ENCODE results near the gene ADISSP. TPM values are rescaled to one million over a fixed set of nuclear protein-coding genes. Genes with fewer than 3 reads are reported as not detected.

Gene ADISSP
- total and polyA plus RNA-seq, 9 of the 15 experiments (the other 6 are each of a cell fraction or from before 2014, with no cell fraction given): 1.4 to 70.6 (median 23.4) TPM

GRCh38 chr20:3744037-3744436 lies 23.5 kb downstream of the ADISSP start (continued):
- TF ChIP-seq MEF2D (tag; conservative IDR thresholded peaks at IDR 0.05; ENCODE audit: low read depth): no peak
- no peak for TF ChIP-seq HNRNPUL1 (IDR thresholded peaks at IDR 0.05; ENCODE audit: low read length)
- no peak for TF ChIP-seq ZNF143 (CRISPR knock-in tag; IDR thresholded peaks at IDR 0.05)

GRCh38 chr20:3743251-3743650 lies 24.3 kb downstream of the ADISSP start:
- POLR2A ChIA-PET: no interaction called here
- Histone ChIP-seq H3K4me3 (no peak overlapping the region), H2AFZ (ENCODE audit: low read depth, low read length) (no peak overlapping the region), H3K79me2 (ENCODE audit: control insufficient read depth, insufficient read depth, low read length) (no peaks in the 10 kb centered on the region), H3K36me3 (ENCODE audit: control insufficient read depth, insufficient read depth, low read length) (no peaks in the 10 kb centered on the region), H3K9me1 (ENCODE audit: control insufficient read depth, insufficient read depth, low read length) (no peaks in the 10 kb centered on the region), H3K4me1 (replicated peaks in 1 of 2; ENCODE audit: control insufficient read depth in 2 of 2, insufficient read depth in 2 of 2, low read length in 2 of 2) (peaks cover 3 to 39% of the 10 kb centered on the region in 2 experiments; a peak in 3 of 5 replicates), H3K9me3 (replicated peaks; ENCODE audit: control insufficient read depth, insufficient read depth, low read depth, low read length) (no peaks in the 10 kb centered on the region), H3K27ac (ENCODE audit: extremely low read depth, low read depth, low read length) (no peak overlapping the region), H3K9ac (ENCODE audit: insufficient read depth in 1 of 2, low read depth in 2 of 2, low read length in 2 of 2) (no peak overlapping the region), H3K4me2 (ENCODE audit: insufficient read depth, low read length) (no peak overlapping the region), H4K20me1 (replicated peaks; ENCODE audit: control insufficient read depth, insufficient read depth, low read length) (no peaks in the 10 kb centered on the region), H3K27me3 (ENCODE audit: control insufficient read depth in 2 of 2, insufficient read depth in 2 of 2, low read length in 2 of 2) (no peaks in the 10 kb centered on the region)
- FAIRE-seq: no peak
- WGBS (ENCODE audit: insufficient coverage, low coverage, missing lambda C conversion rate): 71% methylated on average over 2 of the region's 2 CpGs
- BruUV-seq (replicated peaks): no TSS peak
- CTCF ChIA-PET (ENCODE audit: low intra/inter-chr PET ratio): interaction anchor here (0.7 kb wide), 1 partner anchor 76 kb away, joined by 3 read pairs; no protein-coding TSS in a partner anchor
- in situ Hi-C loops (cut with MboI) (no loop called here), intact Hi-C loops (cut with micrococcal nuclease) (no loop called here)
- no peak for ATAC-seq
- TF ChIP-seq RCOR1 (IDR thresholded peaks at IDR 0.05; ENCODE audit: borderline replicate concordance in 1 of 2, low read depth in 2 of 2, low read length in 2 of 2): no peak
- no peak for TF ChIP-seq ZNF408 (CRISPR knock-in tag; IDR thresholded peaks at IDR 0.05; ENCODE audit: low read depth)
- no peak for TF ChIP-seq RAD51 (IDR thresholded peaks at IDR 0.05; ENCODE audit: borderline replicate concordance, low read depth)
- TF ChIP-seq POLR2G (IDR thresholded peaks at IDR 0.05; ENCODE audit: low read depth, low read length): no peak
- no peak for TF ChIP-seq ZBTB2 (IDR thresholded peaks at IDR 0.05)
- no peak for TF ChIP-seq RBM39 (optimal IDR thresholded peaks at IDR 0.05; ENCODE audit: low read depth, low read length)
- no peak for DNase-seq (ENCODE audit: extremely low read depth in 1 of 4, low spot score in 3 of 4)

Measured in K562 (cell line).